Neutrophil (primary cell): ENCODE data around the gene MIA.
"Not testable (repeated sequence)": the region's sequence is repeated elsewhere in the genome, so short reads cannot be mapped to it uniquely, and the experiment has no call there.

ENCODE experiments used
- H3K27ac ChIP-seq: fragments of 200-600 bp; sonication (generic); 2 replicates; pipeline ENCODE4 v1.5.1; 2016; ENCODE audit warnings: mild to moderate bottlenecking, moderate library complexity
- H3K27me3 ChIP-seq: fragments of 200-600 bp; sonication (generic); 2 replicates; pipeline ENCODE4 v1.6.0; 2016; ENCODE audit warnings: mild to moderate bottlenecking
- H3K36me3 ChIP-seq: fragments of 200-600 bp; sonication (generic); 2 replicates; pipeline ENCODE4 v1.5.1; 2017
- H3K4me1 ChIP-seq, 2 experiments: fragments of 200-600 bp in 1 of 2; sonication (generic) in 1 of 2; 1 replicate in 1 of 2; 2 replicates in 1 of 2; pipeline versions ENCODE4 v1.5.1 to v1.6.1; 2013 to 2016; ENCODE audit warnings: low read depth in 1 of 2, low read length in 1 of 2, mild to moderate bottlenecking in 1 of 2, moderate library complexity in 1 of 2; ENCODE audit not compliant: control insufficient read depth in 1 of 2, insufficient read depth in 1 of 2
- H3K4me3 ChIP-seq, 2 experiments: fragments of 200-600 bp in 1 of 2; sonication (generic) in 1 of 2; 1 replicate in 1 of 2; 2 replicates in 1 of 2; pipeline ENCODE4 v1.5.1; 2013 to 2016; ENCODE audit warnings: low read depth in 1 of 2, low read length in 1 of 2, mild to moderate bottlenecking in 1 of 2, moderate library complexity in 1 of 2
- H3K9me3 ChIP-seq: fragments of 200-600 bp; sonication (generic); 2 replicates; pipeline ENCODE4 v1.5.1; 2016
- CTCF ChIP-seq: fragments of 200-600 bp; sonication (generic); IDR thresholded peaks from 2 replicates; pipeline ENCODE4 v1.5.1; 2016; ENCODE audit warnings: antibody characterized with exemption

Gene MIA

GRCh38 chr19:40774916-40775631 lies at the start of gene MIA:
MIA (plus strand) TSS chr19:40775521; CDS start chr19:40775543, 22 bp downstream.
- Histone ChIP-seq H3K27me3 (no peaks in the 10 kb centered on the region), H3K36me3 (peaks cover 2% of the 10 kb centered on the region), H3K4me3 (no peak within 1 kb of the TSS), H3K9me3 (no peaks in the 10 kb centered on the region), H3K27ac (peak within 1 kb of the TSS; percentile 95), H3K4me1 (peaks cover 17 to 26% of the 10 kb centered on the region in 2 experiments)
- no peak for TF ChIP-seq CTCF

- H3K36me3 ChIP-seq, result peaks cover 69% of the 10 kb centered on the region
- H3K27me3 ChIP-seq, result no peaks in the 10 kb centered on the region
- H3K4me3 ChIP-seq, result no peak overlapping the region
- no peaks in the 10 kb centered on the region for H3K9me3 ChIP-seq
- TF ChIP-seq CTCF, result no peak
- H3K27ac ChIP-seq, result no peak overlapping the region
- no peaks in the 10 kb centered on the region for H3K4me1 ChIP-seq
These were observed 49.0 kb upstream of the MIA start for GRCh38 chr19:40726279-40726678.

GRCh38 chr19:40730065-40730464 lies 45.3 kb upstream of the MIA start:
- H3K27me3 ChIP-seq, H3K27ac ChIP-seq, H3K4me3 ChIP-seq, H3K9me3 ChIP-seq: not testable (repeated sequence)
- Histone ChIP-seq H3K36me3 (peaks cover 76% of the 10 kb centered on the region), H3K4me1 (peaks cover 9 to 15% of the 10 kb centered on the region in 2 experiments)

- H3K27me3 ChIP-seq, H3K27ac ChIP-seq, H3K9me3 ChIP-seq, H3K4me3 ChIP-seq: not testable (repeated sequence)
- peaks cover 9 to 15% of the 10 kb centered on the region in 2 experiments for H3K4me1 ChIP-seq
- H3K36me3 ChIP-seq, result peaks cover 79% of the 10 kb centered on the region
These were observed 43.0 kb upstream of the MIA start for GRCh38 chr19:40732304-40732703.

- peaks cover 76% of the 10 kb centered on the region for H3K36me3 ChIP-seq
- no peak overlapping the region for H3K27ac ChIP-seq
- H3K9me3 ChIP-seq, result no peaks in the 10 kb centered on the region
- peaks cover 9 to 15% of the 10 kb centered on the region in 2 experiments for H3K4me1 ChIP-seq
- H3K27me3 ChIP-seq, result no peaks in the 10 kb centered on the region
- H3K4me3 ChIP-seq, result no peak overlapping the region
- no peak for TF ChIP-seq CTCF
These were observed 42.2 kb upstream of the MIA start for GRCh38 chr19:40733149-40733548.

- Histone ChIP-seq H3K27me3 (no peaks in the 10 kb centered on the region), H3K36me3 (peaks cover 78% of the 10 kb centered on the region), H3K4me3 (no peak overlapping the region), H3K9me3 (no peaks in the 10 kb centered on the region), H3K27ac (no peak overlapping the region), H3K4me1 (peaks cover 9 to 15% of the 10 kb centered on the region in 2 experiments)
- no peak for TF ChIP-seq CTCF
These were observed 40.1 kb upstream of the MIA start for GRCh38 chr19:40735013-40735771.
